RCC 7860 (cell line): ENCODE data around the gene PRUNE1.

Experiments used
- DNase-seq: peaks from one replicate; pipeline ENCODE4 v3.0.0-alpha.2; 2015; ENCODE audit warnings: low spot score
- FAIRE-seq: peaks from 2 replicates; lab custom pipeline; 2012; peaks lifted over from hg19 to GRCh38; lab: Jason Lieb, UNC

Gene PRUNE1

DNA sequence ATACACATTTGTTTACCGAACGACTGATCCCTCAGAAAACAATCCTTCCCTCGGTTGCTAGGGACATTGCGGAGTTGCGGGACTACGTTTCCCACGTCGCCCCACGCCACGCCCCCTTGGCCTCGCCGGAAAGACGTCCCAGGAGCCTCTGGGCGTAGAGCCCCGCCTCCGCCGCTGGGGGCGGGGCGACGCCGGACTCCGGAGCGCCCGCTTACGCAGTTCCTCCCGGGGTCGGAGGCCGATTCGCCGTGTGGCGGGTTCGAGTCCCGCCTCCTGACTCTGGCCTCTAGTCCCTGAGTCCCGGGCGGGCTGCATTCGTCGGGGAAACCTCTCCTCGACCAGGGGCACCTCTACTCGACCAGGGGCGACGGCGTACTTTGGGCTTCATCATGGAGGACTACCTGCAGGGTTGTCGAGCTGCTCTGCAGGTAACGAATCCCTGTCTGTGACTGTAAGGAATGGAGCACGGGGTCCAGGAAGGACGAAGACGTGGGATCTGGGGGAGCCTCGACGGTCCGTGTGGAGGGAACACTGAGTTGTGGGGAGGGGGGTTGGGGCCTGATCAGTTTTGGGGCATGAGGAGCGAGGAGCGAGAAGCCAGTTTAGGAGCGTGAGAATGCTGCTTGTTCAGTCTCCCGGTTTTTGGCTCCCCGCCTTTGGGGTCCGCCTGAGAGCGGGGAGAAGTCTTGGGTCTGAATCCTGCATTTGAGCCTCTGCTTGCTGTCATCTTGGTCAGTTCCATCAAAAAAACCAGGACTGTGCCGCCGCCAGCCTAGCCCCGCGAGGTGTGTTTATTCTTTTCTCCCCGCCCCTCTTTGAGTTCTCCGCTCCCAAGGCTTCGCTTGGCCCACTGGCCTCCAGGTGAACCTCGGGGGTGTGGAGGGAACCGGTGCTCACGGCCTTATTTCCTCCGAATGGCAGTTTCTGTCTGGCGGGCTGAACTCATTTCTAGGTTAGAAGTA is at the start of gene PRUNE1:
PRUNE1 (plus strand) TSS at position 206 of the 962 bp plus-strand sequence; CDS start at position 390, 184 bp downstream.
- DNase-seq = peak; percentile 91
- no peak for FAIRE-seq

DNA sequence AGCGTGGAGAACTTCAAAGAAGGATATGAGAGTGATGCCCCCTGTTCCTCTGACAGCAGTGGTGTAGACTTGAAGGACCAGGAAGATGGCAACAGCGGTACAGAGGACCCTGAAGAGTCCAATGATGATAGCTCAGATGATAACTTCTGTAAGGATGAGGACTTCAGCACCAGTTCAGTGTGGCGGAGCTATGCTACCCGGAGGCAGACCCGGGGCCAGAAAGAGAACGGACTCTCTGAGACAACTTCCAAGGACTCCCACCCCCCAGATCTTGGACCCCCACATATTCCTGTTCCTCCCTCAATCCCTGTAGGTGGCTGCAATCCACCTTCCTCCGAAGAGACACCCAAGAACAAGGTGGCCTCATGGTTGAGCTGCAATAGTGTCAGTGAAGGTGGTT is 47.6 kb upstream of the PRUNE1 start:
- no peak for DNase-seq
- FAIRE-seq = no peak

DNA sequence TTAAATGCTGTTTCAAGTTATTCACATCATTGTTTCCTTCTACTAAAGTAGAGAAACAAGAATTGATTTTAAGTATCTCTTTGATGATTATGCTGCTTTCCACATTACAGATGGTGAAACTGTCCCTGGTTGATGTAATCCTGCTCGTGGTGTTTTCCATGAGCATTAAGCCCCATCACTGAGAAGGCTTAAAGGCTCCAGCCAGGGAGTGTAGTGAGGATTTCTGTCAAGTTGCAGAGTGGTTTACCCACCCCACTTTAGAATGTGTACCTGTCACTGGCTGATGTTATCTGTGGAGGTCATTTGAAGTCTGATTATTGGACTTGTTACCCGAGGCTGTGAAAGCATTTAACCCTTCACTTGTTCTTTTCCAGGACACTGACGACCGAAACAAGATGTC is 46.5 kb upstream of the PRUNE1 start:
- no peak for DNase-seq
- no peak for FAIRE-seq

DNA sequence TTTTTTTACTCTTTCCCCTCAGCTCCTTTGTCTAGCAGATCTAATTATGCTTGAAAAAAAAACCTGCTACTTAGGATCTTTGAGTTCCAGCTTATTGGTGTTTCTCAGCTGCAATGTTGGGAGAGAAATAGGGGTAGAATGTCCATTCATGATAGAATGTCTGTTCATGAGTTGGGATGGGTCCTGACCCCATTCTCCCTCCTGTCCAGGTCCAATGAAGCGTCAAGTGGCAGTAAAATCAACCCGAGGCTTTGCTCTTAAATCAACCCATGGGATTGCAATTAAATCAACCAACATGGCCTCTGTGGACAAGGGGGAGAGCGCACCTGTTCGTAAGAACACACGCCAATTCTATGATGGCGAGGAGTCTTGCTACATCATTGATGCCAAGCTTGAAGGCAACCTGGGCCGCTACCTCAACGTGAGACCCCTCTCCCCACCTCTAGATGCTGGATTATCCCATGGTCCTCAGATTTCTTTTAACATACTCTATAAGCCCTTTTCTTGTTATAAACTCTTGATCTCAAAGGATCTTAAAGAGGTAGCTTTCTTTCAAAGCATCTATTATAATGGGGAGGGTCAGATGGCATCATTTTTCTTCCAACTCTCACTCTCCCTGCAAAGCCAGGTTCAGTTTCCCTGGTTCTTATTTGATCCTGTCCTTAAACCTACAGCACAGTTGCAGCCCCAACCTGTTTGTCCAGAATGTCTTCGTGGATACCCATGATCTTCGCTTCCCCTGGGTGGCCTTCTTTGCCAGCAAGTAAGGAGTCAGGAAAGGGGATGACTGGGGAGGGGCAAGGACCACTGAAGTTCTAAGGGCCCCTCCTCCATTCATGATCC is 44.7 kb upstream of the PRUNE1 start:
- FAIRE-seq (no peak), DNase-seq (no peak)

- FAIRE-seq = no peak
Measured at GRCh38 chr1:150964164-150964489, 44.1 kb upstream of the PRUNE1 start.

DNA sequence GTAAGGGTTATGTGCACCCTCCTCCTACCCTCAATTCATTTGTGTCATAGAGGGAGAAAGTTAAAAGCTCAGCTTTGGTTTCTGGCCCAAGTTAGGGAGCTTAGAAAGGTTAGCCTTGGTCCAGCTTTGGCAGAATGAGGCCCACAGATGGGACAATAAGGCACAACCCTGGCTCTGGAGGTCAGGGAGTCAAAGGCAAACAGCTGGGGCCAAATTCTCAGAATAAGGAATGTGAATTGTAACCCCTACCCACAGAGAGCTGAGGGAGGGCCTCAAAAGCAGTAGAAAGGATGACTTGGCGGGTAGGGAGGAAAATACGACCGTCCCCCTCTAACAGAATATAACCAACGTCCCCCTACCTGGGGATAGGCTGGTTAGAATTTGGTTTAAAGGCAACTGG is 42.6 kb upstream of the PRUNE1 start:
- FAIRE-seq = no peak
- DNase-seq = no peak

More at GRCh38 chr1:150964164-150964489, 44.1 kb upstream of the PRUNE1 start:
- DNase-seq = no peak

DNA sequence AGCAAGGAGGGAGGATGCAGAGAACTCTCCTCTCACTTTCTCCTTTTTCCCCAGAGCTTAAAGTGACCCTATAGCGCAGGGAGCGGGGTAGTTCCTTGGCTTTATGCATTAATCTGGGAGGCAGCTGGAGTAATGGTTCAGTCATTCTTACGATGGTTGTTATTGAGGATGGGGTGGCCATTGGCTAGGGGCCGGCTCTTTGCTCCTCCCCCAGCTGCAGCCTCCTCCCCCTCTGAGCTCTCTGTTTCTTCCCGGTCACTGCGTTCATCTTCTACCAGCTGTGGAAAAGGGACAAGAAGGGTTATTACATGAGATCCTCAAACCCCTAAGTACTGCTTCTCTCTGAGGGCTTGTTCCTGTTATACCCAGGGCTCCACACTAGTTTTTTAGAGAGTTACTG is 42.2 kb upstream of the PRUNE1 start:
- DNase-seq (no peak), FAIRE-seq (no peak)

DNA sequence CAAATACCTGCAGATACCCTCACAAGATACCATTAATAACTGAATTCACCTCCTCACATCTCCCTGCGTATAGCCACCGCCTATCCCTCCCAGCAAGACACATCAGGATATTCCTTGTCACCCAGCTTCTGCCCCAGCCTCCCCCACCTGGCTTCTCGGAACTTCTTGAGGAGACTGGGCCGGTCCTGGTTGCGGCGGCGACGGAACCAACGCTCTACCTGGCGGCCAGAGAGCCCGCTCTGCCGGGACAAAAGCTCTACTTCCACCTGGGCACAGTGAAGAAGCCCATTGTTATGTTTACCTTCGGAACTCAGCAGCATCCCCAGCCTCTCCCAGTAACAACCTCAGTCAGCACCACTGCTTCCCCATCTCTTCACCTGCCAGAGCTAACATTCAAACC is 40.3 kb upstream of the PRUNE1 start:
- DNase-seq = no peak
- no peak for FAIRE-seq

- DNase-seq = no peak
- no peak for FAIRE-seq
Measured at GRCh38 chr1:150968491-150968890, 39.8 kb upstream of the PRUNE1 start.

GRCh38 chr1:150969626-150970025 is 38.6 kb upstream of the PRUNE1 start:
- DNase-seq = no peak

DNA sequence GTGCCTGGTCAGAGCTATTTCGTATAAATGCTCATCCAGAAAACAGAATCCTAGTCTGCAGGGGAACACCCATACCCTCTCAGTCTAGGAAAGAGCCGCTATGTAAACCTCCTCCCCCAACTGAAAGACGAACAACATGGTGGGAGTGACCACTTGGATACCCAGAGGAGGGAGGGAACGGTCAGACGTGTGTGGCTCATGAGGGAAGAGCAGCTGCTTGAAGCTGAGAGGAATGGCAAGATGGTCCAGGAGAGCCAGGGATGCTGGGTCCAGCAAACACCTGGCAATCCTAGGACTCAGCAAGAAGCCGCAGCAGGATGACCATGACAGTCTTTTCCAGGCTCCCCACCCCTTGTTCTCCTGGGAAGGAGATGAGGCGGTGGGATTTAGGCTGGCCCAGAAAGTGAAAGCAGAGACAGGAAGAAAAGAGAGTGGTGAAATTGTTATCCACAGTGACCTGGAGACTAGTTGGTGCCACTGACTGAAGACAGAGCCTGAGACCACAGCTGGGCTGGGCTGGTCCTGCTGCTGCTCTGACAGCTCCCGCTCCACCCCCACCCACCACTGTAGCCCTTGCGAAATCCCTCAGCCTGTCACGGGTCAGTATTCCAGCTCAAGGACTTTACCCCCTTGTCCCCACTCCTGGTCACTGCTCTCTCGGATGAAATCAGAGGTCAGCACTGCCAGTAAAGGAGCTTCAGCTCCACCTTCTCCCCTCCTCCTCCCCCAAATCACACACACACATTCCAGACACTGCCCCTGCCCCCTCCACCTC is 37.3 kb upstream of the PRUNE1 start:
- peak; percentile 57 for DNase-seq
- FAIRE-seq = peak; percentile 2

More at GRCh38 chr1:150969626-150970025, 38.6 kb upstream of the PRUNE1 start:
- no peak for FAIRE-seq

DNA sequence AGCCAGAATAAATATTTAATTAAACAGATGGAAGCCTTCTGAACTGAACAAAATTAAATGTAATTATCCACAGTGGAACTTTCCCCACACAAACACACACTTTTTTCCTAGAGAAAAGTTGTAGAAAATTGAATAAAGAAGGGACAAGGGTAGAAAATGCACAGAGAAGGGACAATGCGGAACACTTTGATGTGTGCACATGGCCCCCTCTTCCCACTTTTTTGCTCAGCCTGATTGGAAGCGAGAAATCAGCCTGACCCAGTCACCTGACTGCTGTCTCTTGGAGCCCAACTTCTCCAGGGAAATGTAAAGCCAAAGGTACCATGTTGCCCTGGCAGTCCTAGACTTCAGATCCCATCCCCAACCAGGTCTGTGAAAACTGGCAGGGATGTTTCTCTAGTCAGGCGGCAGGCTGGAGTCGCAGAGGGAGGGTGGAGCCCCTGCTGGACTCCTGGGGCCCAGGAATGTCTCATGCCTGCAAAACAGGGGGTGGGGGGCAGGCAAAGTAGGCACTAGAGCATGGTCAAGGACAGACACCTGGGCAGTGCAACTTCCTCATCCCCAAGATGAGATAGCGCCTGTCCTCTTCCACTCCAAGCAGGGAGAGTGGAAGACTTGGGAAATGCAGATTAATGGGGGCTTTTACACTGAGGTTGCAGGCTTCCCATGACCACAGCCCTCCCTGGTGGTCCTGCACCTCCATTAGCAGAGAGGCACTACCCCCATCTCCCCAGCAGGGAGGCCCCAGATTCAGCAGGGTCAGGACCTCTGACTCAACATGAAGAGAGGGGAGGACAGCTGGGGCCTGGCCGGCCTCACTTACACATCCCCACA is 36.4 kb upstream of the PRUNE1 start:
- no peak for DNase-seq
- FAIRE-seq = no peak

GRCh38 chr1:150972417-150972940 is 35.8 kb upstream of the PRUNE1 start:
- FAIRE-seq = no peak
- DNase-seq = no peak

- no peak for DNase-seq
Measured at GRCh38 chr1:150973258-150973835, 34.9 kb upstream of the PRUNE1 start.

GRCh38 chr1:150973836-150974579 is 34.2 kb upstream of the PRUNE1 start:
- FAIRE-seq = no peak

More at GRCh38 chr1:150973258-150973835, 34.9 kb upstream of the PRUNE1 start:
- no peak for FAIRE-seq

DNA sequence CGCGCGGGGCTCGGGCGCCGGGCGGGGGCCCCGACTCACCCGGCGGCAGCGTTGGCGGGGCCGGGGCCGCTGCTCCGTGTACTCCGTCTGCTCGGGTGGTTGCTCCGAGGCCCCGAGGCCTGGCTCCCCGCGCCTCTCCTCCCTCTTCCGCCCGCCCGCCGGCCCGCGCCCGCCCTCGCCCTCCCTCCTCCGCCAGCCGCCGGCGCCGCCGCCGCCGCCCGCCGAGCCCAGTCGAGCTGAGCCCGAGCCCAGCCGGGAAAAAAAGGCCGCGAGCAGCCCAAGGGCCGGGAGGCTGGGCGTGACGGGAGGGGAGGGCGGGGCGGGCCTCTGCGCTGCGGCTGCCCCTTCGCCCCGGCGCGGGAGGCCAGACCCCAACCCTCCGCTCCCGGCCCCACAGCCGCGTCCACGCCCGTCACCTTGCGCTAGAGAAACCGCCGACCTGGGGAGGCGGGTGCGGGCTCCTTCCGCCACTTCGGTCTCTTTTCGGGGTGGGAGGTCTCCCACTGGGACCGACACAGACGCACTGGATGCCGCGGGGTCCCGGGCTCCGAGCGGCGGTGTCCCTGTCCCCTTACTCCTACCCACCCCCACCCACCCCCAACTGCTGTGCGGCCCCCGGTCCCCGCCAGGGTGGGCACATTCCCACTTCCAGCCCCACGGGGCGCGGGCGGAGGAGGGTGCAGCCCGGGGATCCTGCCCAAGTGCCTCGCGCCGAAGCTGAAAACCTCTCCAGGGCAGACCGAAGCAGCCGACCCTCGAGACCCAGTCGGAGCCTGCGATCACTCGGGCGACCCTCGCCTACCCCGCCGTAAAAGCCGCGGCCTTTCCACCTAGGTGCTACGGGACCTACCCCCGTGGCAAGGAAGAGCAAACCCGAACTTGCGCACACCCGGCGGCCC is 33.4 kb upstream of the PRUNE1 start, which contains the start of gene CERS2:
CERS2 (minus strand) TSS at position 256 of the 899 bp plus-strand sequence. CDS start 5,745 bp downstream, outside the sequence.
- peak; percentile 38 for DNase-seq
- no peak for FAIRE-seq

More at GRCh38 chr1:150973836-150974579, 34.2 kb upstream of the PRUNE1 start:
- no peak for DNase-seq

DNA sequence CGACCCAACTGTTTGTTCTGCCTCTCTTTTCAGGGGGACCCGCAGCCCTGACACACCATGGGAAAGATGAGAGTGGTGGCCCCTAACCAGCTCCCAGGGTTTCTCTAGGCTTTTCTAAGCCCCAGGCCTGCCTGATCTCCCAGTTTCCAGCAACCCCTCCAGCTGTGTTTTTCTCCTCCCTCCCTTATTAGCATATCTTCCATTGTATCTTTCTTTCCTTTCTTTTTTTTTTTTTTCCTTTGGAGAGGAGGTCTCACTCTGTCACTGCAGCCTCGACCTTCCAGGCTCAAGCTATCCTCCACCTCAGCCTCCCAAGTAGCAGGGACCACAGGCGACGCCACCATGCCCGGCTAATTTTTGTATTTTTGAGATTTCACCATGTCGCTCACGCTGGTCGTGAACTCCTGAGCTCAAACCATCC is 31.8 kb upstream of the PRUNE1 start:
- FAIRE-seq (no peak), DNase-seq (no peak)
